Esophagus mucosa (tissue), 1 donor: ENCODE data around the gene KIF15. TPM values are rescaled to one million over a fixed set of nuclear protein-coding genes. Genes with fewer than 3 reads are reported as not detected.

ENCODE experiments used
- ATAC-seq: fragments of 200-7000 bp; cut with Tn5 transposase; one replicate; pipeline ENCODE4 v1.9.1; 2020
- total RNA-seq: library from RNA; stranded (reverse); gene quantifications from one replicate; pipeline ENCODE4 v1.2.4, GENCODE V29; 2023
- donor health status: DM: yes; HTN: yes; CAD: no.

Gene KIF15
- total RNA-seq, 1 donor from 2014 or later = 7.3 TPM

- ATAC-seq = peak; percentile 78
Measured at GRCh38 chr3:44883999-44884431, 122.4 kb downstream of the KIF15 start.

GRCh38 chr3:44885618-44886017, 124.0 kb downstream of the KIF15 start:
- peak; percentile 63 for ATAC-seq

DNA sequence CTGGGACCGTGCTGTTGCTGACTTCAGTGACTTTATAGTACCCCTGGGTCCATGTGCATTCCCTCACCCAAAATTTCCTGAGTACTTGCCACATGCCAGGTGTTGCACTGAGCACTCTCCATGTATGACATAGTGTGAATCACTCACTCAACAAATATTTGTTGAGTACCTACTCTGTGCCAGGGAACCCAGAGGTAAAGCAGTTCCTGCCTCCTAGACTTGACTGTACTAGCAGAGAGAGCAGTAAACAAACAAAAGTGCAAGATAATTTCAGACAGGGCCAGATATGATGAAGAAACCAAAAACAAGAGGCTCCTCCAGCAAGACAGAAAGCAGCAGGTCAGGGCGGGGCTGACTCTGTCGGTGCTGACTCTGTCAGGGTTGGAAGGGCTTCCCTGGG, 125.0 kb downstream of the KIF15 start:
- ATAC-seq = peak; percentile 89

- ATAC-seq = no peak
Measured at GRCh38 chr3:44887101-44887500, 125.5 kb downstream of the KIF15 start.

DNA sequence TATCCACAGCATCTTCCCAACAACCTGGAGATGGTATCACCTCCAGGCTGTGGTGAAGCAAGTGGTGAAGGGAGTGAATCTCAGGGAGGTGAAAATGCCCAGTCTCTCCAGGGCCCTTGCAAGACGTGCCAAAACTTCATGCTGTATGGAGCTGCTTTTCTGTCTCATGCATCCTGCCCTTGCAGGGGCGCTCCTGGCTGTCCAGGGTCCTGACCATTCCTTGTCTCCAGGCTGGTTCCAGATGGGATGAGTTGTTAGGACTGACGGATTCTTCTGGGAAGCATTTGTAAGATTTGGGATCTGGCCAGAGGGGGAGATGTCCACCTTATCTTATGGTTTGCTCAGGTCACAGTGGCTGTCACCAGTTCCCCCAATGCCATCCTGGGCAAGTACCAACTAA, 128.7 kb downstream of the KIF15 start:
- no peak for ATAC-seq

DNA sequence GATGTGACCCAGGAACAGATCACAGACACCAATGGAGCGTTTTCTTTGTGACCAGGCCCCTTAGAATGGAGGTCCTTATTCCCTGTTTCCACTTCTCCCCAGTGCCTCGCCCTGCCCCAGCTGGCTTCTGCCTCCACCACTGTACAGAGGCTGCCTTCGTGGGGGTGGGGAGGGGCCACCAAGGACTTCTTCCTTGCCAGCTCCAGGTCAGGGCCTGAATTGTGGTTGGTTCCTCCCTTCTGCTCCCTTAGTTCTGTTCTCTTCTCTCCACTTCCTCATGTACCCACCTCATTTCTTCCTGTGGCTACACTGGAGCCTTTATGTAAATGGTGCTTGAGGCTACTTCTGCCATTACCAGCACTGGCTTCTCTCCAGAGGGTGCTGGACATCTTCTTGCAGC, 129.3 kb downstream of the KIF15 start:
- ATAC-seq = no peak

GRCh38 chr3:44892689-44893088, 131.1 kb downstream of the KIF15 start:
- no peak for ATAC-seq

DNA sequence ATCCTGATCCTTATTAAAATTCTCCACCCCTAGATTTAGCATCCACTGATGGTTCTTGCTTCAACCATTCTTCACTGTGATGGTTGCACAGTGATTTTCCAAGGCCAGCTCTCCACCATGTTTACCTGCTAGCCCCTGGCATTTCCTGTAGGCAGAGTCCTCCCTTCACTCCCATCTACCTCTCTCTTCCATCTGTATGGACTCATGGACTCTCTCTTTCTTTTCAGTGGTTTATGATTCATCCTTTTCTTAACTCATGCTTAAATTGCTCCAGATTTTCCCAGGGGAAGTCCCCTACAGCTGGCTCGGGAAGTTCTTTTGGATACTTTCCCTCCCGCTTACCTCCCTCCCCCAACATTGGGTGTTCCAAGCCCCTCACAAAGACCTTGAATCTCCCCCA, 131.5 kb downstream of the KIF15 start:
- peak; percentile 66 for ATAC-seq

- ATAC-seq = no peak
Measured at GRCh38 chr3:44894485-44894884, 132.9 kb downstream of the KIF15 start.

- no peak for ATAC-seq
Measured at GRCh38 chr3:44896440-44896839, 134.8 kb downstream of the KIF15 start.

- ATAC-seq = peak; percentile 50
Measured at GRCh38 chr3:44899683-44900367, 138.2 kb downstream of the KIF15 start.

GRCh38 chr3:44902628-44903027, 141.0 kb downstream of the KIF15 start:
- ATAC-seq = no peak

Other genes with a start within 250 kb of the KIF15 start
- 0.76 TPM for gene ZKSCAN7, start 206.6 kb upstream of the KIF15 start, total RNA-seq
- 0.16 TPM for gene ZNF660, start 176.8 kb upstream of the KIF15 start, total RNA-seq
- gene ZNF197, start 136.8 kb upstream of the KIF15 start, total RNA-seq = 7.0 TPM
- 6.5 TPM for gene ZNF35, start 113.1 kb upstream of the KIF15 start, total RNA-seq
- gene ZNF502, start 49.1 kb upstream of the KIF15 start, total RNA-seq = 1.7 TPM
- 1.1 TPM for gene ZNF501, start 32.2 kb upstream of the KIF15 start, total RNA-seq
- 10.6 TPM for gene KIAA1143, start 175 bp upstream of the KIF15 start, total RNA-seq
- 10.1 TPM for gene TMEM42, start 100.1 kb downstream of the KIF15 start, total RNA-seq
- gene TGM4, start 112.8 kb downstream of the KIF15 start, total RNA-seq = not detected
- gene ZDHHC3, start 214.4 kb downstream of the KIF15 start, total RNA-seq = 72.3 TPM
- 32.5 TPM for gene EXOSC7, start 214.4 kb downstream of the KIF15 start, total RNA-seq